Activated CD4-positive, CD25-positive, alpha-beta regulatory T cell treated with anti-CD3 and anti-CD28 coated beads, Interleukin-2, amount 50 U/mL, for 24 hours (primary cell): ENCODE results near the gene LYL1.
A peak's percentile ranks its signal among the peaks of the same experiment; 100 is the strongest.

Experiments used
- ATAC-seq, 2 donors: fragments of 150-1000 bp; cut with Tn5 transposase; one replicate each; pipeline ENCODE4 v1.10.0; 2021; ENCODE audit warnings: mild to moderate bottlenecking in 1 of 2, moderate library complexity in 1 of 2

Gene LYL1

GRCh38 chr19:13073263-13073662 lies 29.4 kb downstream of the LYL1 start:
- ATAC-seq, result no peak

GRCh38 chr19:13072188-13072908 lies 30.3 kb downstream of the LYL1 start:
- ATAC-seq, result no peak

GRCh38 chr19:13071444-13072187 lies 31.0 kb downstream of the LYL1 start:
- no peak for ATAC-seq

DNA sequence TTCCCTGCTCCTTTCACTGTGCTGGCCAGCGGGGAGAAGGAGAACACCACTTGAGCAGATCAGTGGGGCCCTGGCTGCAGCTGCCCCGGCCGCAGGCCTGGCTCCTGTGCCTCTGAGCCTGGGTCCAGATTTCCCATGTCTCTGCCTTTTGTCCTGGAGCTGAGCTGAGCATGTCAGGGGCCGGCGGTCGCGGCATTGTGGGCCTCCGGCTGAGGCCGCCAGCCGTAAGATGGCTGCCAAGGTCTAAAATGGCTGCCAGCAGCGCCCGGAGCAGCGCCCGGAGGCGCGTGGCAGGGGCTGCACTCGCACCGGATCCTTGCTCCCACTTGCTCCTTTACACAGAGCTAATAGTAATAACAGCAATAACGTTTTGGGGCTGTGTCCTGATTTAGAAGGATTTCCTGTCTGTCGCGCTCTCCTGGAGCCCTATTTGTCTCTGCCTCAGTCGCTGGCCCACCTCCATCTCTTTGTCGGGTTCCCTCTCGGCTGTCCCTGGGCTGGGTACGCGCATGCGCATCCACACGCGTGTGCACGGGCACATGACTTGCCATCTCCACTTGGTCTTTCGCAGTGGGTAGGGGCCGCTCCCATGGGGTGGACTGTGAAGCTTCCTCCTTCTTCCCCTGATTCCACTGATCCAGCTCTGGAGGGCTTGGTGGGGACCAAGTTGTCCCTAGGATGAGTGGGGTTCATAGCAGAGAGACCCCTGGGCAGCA lies 32.1 kb downstream of the LYL1 start:
- ATAC-seq, result no peak

DNA sequence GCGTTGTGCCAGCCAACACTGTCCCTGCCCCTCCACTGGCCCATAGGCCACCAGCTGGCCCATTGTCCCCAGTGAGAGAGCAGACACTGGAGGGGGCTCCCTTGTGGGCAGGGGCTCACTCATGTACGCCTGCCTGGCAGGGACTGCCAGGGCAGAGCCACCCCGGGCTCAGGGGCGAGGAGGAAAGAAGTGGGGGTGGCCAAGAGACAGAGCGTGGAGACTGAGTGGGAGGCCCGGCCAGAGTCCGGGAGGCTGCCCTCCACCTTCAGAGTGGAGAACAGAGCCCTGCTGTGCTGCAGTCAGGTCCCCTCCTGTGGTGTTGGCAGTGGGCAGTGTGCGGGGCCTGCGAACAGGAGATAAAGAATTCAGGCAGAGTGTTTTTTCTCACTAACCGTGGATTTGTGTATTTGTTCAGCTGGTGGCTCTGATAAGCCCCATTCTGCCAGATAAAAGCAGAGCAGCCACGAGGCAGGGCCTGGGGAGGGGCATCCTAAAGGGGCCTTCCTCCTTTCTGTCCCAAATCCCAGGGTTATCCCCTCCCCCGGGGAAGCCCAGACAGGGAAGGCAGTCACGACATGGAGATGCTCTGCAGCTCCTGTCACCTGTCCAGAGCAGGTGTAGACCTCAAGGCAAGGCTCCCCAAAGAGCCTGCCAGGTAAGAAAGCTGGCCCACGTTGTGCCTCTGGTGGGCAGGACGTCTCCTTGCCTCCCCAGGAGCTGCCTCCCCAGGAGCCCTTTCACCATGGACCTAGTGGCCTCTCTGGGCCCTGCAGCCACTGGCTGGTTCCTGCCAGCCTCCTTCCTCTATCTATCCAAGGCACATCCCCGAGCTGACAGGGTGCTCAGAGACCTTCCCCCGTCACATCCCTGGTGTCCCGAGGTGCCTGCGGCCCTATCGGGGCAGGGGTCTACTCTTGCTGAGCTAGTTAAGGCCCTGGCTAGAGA lies 33.0 kb downstream of the LYL1 start:
- ATAC-seq, result no peak

- no peak for ATAC-seq
Measured at GRCh38 chr19:13068085-13068846, 34.4 kb downstream of the LYL1 start.

GRCh38 chr19:13066933-13067807 lies 35.5 kb downstream of the LYL1 start:
- no peak for ATAC-seq

GRCh38 chr19:13066226-13066625 lies 36.4 kb downstream of the LYL1 start:
- no peak for ATAC-seq

GRCh38 chr19:13064092-13064489 lies 38.6 kb downstream of the LYL1 start:
- no peak for ATAC-seq

- ATAC-seq, result no peak
Measured at GRCh38 chr19:13063461-13064091, 39.1 kb downstream of the LYL1 start.

DNA sequence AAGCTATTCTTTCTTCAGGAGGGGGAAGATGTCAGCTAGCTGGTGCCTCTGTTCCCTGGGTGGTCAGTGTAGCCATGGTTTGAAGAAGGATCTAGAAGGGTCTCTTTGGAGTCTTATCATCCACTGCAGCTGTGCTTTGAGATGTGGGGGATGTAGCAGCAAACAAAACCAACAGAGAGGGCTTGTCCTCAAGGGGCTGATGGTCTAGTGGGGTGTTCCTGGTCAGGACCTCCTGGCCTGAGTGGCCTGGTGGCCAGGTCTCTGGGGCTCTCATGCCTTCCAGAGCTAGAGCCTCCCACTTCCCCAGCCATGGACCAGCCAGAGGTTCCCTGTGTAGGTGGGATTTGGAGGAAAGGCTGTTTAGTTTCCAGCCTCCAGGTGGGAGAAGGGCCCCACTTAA lies 40.3 kb downstream of the LYL1 start:
- no peak for ATAC-seq

DNA sequence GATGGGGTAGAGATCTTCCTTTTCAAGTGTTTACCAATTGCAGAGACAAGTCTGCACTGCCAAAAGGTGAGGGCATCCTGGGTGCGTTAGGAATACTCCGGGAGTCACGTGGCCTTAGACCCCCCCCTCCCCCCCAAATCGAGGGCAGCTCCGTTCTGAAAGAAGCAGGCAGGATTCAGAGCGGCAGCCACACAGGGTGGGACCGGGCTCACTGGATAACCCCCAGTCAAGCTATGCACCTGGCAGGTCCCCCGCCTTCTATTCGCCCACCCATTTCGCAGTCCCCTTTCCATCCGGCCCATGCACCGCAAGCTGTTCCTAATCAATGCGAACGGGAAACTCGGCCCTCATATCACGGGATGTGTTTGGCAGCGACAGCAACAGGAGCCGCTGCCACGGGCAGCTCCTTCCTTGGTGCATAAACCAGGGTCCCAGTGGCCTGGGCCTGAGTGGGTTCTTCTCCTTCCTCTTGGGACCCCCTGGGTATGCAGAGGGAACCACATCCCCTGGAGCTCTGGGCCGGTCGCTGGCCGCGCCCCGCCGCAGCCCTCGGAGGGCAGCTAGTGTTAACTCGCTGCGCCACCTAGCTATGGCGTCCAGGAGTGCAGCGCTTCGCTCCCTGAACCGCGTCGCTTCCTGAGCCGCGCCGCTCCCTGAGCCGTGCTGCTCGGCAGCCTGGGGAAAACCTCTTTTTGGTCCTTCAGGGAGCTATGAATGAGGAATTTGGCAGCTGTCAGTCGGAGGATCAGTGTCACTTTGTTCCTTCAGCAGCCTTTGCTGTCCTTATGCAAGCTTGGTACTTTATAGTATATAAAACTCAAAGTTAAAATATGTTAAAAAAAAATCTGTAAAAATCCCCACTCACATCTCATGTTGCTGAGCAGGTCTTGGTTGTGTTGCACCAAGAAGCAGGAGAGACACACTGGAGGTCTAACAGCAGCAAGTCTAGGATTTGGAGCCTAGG lies 41.4 kb downstream of the LYL1 start:
- peak; percentile 90 to 97 for ATAC-seq

DNA sequence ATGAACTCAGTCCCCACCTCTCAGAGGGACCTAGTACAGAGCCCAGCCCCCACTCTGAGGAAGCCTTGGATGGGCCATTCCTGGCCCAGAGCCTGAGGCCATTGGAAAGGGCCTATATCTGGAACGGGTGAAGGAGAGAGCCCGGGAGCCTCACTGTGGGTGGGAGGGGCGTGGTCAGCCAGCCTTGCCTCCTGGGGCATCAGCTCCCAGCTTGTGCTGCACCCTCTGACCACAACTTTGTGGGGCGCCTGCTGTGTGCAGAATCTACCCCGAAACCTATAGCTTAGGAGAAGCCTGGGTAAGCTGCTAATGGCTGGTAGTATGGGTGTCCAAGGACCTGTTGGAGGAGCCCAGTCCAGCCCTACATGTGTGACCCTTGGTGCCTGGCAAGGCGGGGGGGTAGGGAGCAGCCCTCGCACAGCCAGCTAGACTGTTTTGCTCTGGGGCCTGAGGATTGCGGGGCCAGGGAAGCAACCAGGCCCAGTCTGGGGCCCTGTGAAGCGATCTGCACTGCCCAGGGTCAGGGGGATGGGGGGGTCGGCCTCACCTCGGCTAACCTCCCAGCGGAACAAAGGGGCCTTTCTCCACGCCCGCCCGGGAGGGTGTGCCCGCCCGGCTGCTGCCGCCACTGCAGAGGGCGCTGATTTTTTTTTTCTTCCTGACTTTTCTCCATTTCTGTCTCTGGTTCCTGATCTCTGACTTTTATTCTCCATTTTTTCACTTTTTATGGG lies 42.3 kb downstream of the LYL1 start:
- ATAC-seq, result no peak

GRCh38 chr19:13058951-13059660 lies 43.6 kb downstream of the LYL1 start:
- ATAC-seq, result no peak

DNA sequence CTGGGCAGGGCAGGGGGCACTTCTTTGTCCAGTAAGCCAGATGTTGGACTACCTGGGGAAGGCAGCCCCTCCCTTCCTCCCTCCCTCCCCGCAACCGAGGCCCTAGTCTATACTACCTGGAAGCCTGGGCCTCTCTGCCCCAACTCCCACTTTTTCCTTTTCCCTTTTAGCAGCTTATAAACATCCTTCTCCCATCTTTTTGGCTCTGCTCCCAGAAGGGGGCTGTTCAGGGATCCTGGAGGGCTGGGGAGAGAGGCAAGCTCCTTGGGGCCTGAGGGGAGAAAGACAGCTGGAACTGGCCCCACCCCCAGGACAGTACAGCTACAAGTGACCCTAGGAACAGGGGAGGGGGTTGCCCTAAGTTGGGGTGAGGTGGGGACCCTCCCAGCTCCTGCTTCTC lies 44.9 kb downstream of the LYL1 start:
- no peak for ATAC-seq

- no peak for ATAC-seq
Measured at GRCh38 chr19:13057147-13057572, 45.5 kb downstream of the LYL1 start.

DNA sequence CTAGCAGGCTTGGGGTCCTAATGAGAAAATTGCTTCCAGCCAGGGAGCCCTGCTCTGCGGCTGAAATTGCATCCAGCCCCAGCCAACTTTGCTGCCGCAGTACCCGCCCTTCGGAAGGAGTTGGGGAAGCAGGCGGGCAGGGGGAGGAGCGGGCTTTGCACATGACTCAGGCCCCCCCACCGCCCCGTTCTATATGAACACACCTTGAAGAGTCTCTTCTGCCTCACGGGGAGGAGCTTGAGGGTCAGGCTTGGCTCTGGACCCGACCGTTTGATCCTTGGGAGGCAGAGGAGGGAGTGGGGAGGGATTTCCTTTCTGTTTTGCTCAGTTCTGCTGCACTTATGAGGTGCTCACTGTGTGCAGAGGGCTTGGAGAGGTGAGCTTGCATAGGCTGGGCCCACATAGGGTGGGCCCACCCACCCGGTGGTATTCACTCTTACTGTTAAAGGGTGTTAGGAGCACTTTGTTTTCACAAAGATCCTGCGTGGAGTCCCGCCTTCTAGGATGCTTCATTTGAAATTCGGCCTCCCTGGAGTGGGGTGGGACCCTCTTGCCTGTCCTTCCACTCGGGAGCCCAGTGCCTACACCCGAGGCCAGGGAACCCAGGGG lies 46.5 kb downstream of the LYL1 start:
- no peak for ATAC-seq
